Stomach smooth muscle (tissue), 2 donors: Measurements from ENCODE around the gene ANO2.
"Not testable (repeated sequence)": the region's sequence is repeated elsewhere in the genome, so short reads cannot be mapped to it uniquely, and the experiment has no call there.

Source experiments
- H3K27ac ChIP-seq: one replicate; pipeline ENCODE4 v1.7.0; 2013; ENCODE audit warnings: mild to moderate bottlenecking, low read length, inconsistent platforms
- H3K27me3 ChIP-seq, 2 donors: one replicate each; pipeline ENCODE4 v1.7.0; 2013; ENCODE audit warnings: low read length in 2 of 2; ENCODE audit not compliant: insufficient read depth in 2 of 2, control insufficient read depth in 1 of 2
- H3K36me3 ChIP-seq, 2 donors: one replicate each; pipeline ENCODE4 v1.7.0; 2013; ENCODE audit warnings: low read length in 2 of 2; ENCODE audit not compliant: control insufficient read depth in 2 of 2, insufficient read depth in 2 of 2
- H3K4me1 ChIP-seq: one replicate; pipeline ENCODE4 v1.7.0; 2013; ENCODE audit warnings: low read length; ENCODE audit not compliant: control insufficient read depth, insufficient read depth
- H3K4me3 ChIP-seq, 2 donors: one replicate each; pipeline ENCODE4 v1.7.0; 2013; ENCODE audit warnings: low read length in 2 of 2
- H3K9ac ChIP-seq, 2 donors: one replicate each; pipeline ENCODE4 v1.7.0; 2013; ENCODE audit warnings: low read length in 2 of 2, mild to moderate bottlenecking in 1 of 2
- H3K9me3 ChIP-seq, 2 donors: one replicate each; pipeline ENCODE4 v1.7.0; 2013; ENCODE audit warnings: low read length in 2 of 2; ENCODE audit not compliant: control insufficient read depth in 2 of 2
- donor health status: healthy.
- donor health status: Pancreatic carcinoma.

Gene ANO2

GRCh38 chr12:5904441-5904840 is 40.6 kb downstream of the ANO2 start:
- Histone ChIP-seq H3K9ac (no peak overlapping the region), H3K27ac (no peak overlapping the region), H3K4me3 (no peak overlapping the region), H3K9me3 (no peaks in the 10 kb centered on the region), H3K36me3 (no peaks in the 10 kb centered on the region), H3K4me1 (no peaks in the 10 kb centered on the region), H3K27me3 (peaks cover under 1 to 8% of the 10 kb centered on the region in 2 donors)

- peaks cover 0 to 8% of the 10 kb centered on the region in 2 donors for H3K27me3 ChIP-seq
- H3K9me3 ChIP-seq = no peaks in the 10 kb centered on the region
- H3K4me1 ChIP-seq = no peaks in the 10 kb centered on the region
- H3K9ac ChIP-seq = no peak overlapping the region
- H3K36me3 ChIP-seq = no peaks in the 10 kb centered on the region
- H3K4me3 ChIP-seq = no peak overlapping the region
- no peak overlapping the region for H3K27ac ChIP-seq
Measured at GRCh38 chr12:5902736-5903135, 42.3 kb downstream of the ANO2 start.

DNA sequence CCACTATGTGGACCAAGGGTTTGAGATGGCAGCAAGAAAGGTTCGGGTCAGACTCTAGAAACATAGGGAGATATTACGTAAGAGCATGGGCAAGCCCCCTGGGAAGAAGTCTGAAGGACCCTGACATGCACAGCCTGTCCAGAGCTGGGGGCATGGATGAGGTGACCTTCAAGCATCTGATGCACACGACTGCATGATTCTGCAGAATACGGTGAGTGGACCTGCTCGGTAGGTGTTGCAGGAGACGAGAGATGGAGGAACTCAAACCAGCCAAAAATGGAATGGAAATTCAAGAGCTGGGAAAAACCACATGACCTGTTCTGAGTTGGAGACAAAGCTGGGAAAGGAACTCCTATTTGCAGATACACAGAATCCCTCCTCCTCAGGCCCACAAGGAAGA is 43.6 kb downstream of the ANO2 start:
- Histone ChIP-seq H3K27me3 (peaks cover 0 to 8% of the 10 kb centered on the region in 2 donors), H3K36me3 (no peaks in the 10 kb centered on the region), H3K9ac (no peak overlapping the region), H3K4me3 (no peak overlapping the region), H3K9me3 (no peaks in the 10 kb centered on the region), H3K27ac (no peak overlapping the region), H3K4me1 (no peaks in the 10 kb centered on the region)

DNA sequence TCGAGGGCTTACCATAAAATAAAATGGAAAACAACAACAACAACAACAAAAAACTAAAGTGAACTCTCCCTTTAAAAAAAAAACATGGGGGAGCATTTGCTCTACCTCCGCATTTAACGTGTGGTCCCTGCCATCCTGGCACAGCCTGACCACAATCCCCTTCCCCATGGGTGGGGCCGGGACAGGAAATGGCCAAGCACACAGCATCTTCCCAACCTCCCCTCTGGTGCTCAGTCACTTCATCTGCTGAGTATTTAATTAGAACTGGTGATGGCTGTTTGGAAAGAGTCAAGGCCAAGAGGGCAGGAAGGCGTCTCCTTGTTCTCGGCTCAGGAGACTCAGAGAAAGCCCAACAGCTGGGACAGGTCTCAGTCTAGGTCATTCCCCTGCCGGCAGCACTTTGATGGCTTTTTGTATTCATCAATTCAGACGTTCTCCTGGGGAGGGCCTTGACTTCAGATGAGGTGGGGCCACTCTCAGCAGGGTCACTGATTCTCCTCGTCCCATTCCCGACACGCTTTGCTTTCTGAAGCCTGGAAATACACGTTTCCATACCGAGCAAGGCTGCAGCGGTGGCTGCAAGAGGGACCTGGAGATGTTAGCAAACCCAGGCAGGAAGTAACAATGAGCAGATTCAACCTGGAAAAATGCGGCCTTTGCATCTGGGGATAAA is 44.4 kb downstream of the ANO2 start:
- Histone ChIP-seq H3K9ac (no peak overlapping the region), H3K36me3 (no peaks in the 10 kb centered on the region)

DNA sequence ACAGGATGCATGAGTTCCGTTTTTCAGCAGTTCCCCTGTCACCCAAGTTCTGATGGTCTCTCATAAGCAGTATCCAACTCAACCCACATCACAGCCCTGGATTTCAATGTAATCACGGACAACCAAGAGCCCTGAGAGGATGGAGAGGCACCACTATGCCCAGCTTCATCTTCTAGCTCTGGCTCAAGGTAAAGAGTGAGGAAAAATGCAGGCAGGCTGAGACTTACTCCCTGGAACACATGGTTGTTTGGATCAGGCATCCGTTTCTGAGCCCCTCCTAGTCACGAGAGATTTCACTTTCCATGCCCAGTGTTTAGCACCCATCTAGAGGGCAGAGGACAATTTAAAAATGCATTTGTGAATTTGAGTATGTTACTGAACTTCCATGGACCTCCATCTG is 45.0 kb downstream of the ANO2 start:
- no peaks in the 10 kb centered on the region for H3K9me3 ChIP-seq
- H3K9ac ChIP-seq = no peak overlapping the region
- H3K27ac ChIP-seq = no peak overlapping the region
- H3K27me3 ChIP-seq = peaks cover 0 to 8% of the 10 kb centered on the region in 2 donors
- no peak overlapping the region for H3K4me3 ChIP-seq
- H3K4me1 ChIP-seq = no peaks in the 10 kb centered on the region
- H3K36me3 ChIP-seq = no peaks in the 10 kb centered on the region

More for the DNA sequence above, 44.4 kb downstream of the ANO2 start:
- Histone ChIP-seq H3K9me3 (no peaks in the 10 kb centered on the region), H3K4me3 (no peak overlapping the region), H3K4me1 (no peaks in the 10 kb centered on the region), H3K27ac (no peak overlapping the region), H3K27me3 (peaks cover 0 to 8% of the 10 kb centered on the region in 2 donors)

- Histone ChIP-seq H3K9ac (no peak overlapping the region), H3K27me3 (peaks cover 0 to 6% of the 10 kb centered on the region in 2 donors), H3K36me3 (no peaks in the 10 kb centered on the region), H3K4me3 (no peak overlapping the region), H3K4me1 (no peaks in the 10 kb centered on the region), H3K9me3 (no peaks in the 10 kb centered on the region), H3K27ac (no peak overlapping the region)
Measured at GRCh38 chr12:5899675-5900074, 45.4 kb downstream of the ANO2 start.

DNA sequence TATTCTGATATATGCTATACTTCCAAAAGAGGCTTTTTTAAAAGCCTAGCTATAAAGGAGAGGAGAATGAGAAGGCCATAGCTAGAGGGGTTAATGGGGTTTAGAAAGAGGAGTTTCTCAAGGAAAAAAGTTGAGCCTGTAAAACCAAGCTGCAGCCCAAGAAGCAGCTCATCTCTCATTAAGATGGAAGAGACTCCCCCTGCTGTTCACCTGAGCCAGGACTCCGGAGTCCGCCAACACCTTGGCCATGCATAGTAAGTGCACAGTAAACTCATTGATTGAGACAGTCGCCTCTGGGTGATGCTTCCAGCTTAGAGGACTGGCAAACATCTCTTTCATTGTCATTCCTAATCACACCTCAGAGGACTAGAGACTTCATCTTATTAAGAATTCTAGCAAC is 46.2 kb downstream of the ANO2 start:
- Histone ChIP-seq H3K27me3 (peaks cover 0 to 3% of the 10 kb centered on the region in 2 donors), H3K4me1 (no peaks in the 10 kb centered on the region), H3K9ac (no peak overlapping the region), H3K4me3 (no peak overlapping the region), H3K36me3 (no peaks in the 10 kb centered on the region), H3K9me3 (no peaks in the 10 kb centered on the region), H3K27ac (no peak overlapping the region)

GRCh38 chr12:5889381-5890047 is 55.5 kb downstream of the ANO2 start:
- no peaks in the 10 kb centered on the region for H3K9me3 ChIP-seq
- no peak overlapping the region for H3K27ac ChIP-seq
- no peak overlapping the region for H3K9ac ChIP-seq
- no peak overlapping the region for H3K4me3 ChIP-seq
- no peaks in the 10 kb centered on the region for H3K4me1 ChIP-seq
- peaks cover 0 to 4% of the 10 kb centered on the region in 2 donors for H3K27me3 ChIP-seq
- H3K36me3 ChIP-seq = no peaks in the 10 kb centered on the region

GRCh38 chr12:5888816-5889315 is 56.2 kb downstream of the ANO2 start:
- Histone ChIP-seq H3K36me3 (no peaks in the 10 kb centered on the region), H3K27ac (no peak overlapping the region), H3K4me1 (no peaks in the 10 kb centered on the region), H3K9me3 (no peaks in the 10 kb centered on the region), H3K9ac (no peak overlapping the region), H3K4me3 (no peak overlapping the region), H3K27me3 (peaks cover 0 to 6% of the 10 kb centered on the region in 2 donors)

GRCh38 chr12:5887819-5888218 is 57.2 kb downstream of the ANO2 start:
- H3K4me3 ChIP-seq, H3K27me3 ChIP-seq, H3K9ac ChIP-seq, H3K4me1 ChIP-seq, H3K36me3 ChIP-seq, H3K27ac ChIP-seq, H3K9me3 ChIP-seq: not testable (repeated sequence)

DNA sequence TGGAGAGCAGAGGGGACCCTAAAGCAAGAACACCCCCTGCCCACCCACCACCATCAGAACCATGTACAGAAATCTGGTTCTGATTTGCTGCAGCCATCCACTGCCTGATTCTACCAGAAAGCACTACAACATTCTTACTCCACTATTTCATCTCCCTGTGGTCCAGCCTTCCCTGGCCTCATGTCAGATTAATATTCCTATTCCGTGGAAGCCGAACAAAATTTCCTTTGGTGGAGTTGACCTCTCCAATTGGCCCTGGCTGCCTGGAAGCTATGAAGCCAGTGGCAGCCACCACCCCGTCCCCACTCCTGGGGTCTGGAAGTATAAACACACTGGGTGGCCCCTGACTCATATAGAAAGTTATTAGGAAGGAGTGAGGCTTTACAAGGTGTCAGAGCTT is 60.2 kb downstream of the ANO2 start:
- Histone ChIP-seq H3K4me3 (no peak overlapping the region), H3K36me3 (no peaks in the 10 kb centered on the region), H3K9ac (no peak overlapping the region), H3K9me3 (no peaks in the 10 kb centered on the region), H3K27ac (no peak overlapping the region), H3K4me1 (no peaks in the 10 kb centered on the region), H3K27me3 (peaks cover 0 to 11% of the 10 kb centered on the region in 2 donors)
